A673 (cell line): ENCODE measurements around the gene CSF2RB. TPM values are rescaled to one million over a fixed set of nuclear protein-coding genes. Genes with fewer than 3 reads are reported as not detected.

ENCODE experiments used
- BruUV-seq: library from RNA; stranded (reverse); fragments of 400-500 nt; replicated peaks from 2 replicates; lab custom pipeline; 2021; lab: Mats Ljungman, UMichigan
- CTCF ChIA-PET: fragments of 300-600 bp; sonication (Branson Sonifier 250); formaldehyde crosslinking; loops from one replicate; lab custom pipeline; 2022; ENCODE audit warnings: antibody characterized with exemption; lab: Charles Lee
- POLR2A ChIA-PET: fragments of 300-600 bp; sonication (Branson Sonifier 250); formaldehyde crosslinking; loops from one replicate; lab custom pipeline; 2022; ENCODE audit warnings: antibody characterized with exemption; ENCODE audit not compliant: low non-redundant PET; lab: Charles Lee
- DNase-seq: peaks from one replicate; pipeline ENCODE4 v3.0.0-alpha.2; 2015; ENCODE audit warnings: low spot score
- H3K27ac ChIP-seq: fragments of 200-600 bp; sonication (generic); 2 replicates; pipeline ENCODE4 v1.5.1; 2016; ENCODE audit warnings: mixed run types, low read depth, mild to moderate bottlenecking, mixed read lengths, antibody characterized with exemption, low read length; ENCODE audit not compliant: poor library complexity, severe bottlenecking
- H3K27me3 ChIP-seq: fragments of 200-600 bp; sonication (generic); replicated peaks from 2 replicates; pipeline ENCODE4 v1.6.1; 2017; ENCODE audit warnings: mixed run types, low read depth, mild to moderate bottlenecking, mixed read lengths, antibody characterized with exemption, low read length; ENCODE audit not compliant: insufficient read depth, poor library complexity
- H3K36me3 ChIP-seq: fragments of 200-600 bp; sonication (generic); 2 replicates; pipeline ENCODE4 v1.6.1; 2016; ENCODE audit warnings: mixed run types, mild to moderate bottlenecking, mixed read lengths, antibody characterized with exemption, low read length; ENCODE audit not compliant: insufficient read depth, poor library complexity, severe bottlenecking
- H3K4me1 ChIP-seq: fragments of 200-600 bp; sonication (generic); 2 replicates; pipeline ENCODE4 v1.6.1; 2017; ENCODE audit warnings: mixed run types, mild to moderate bottlenecking, mixed read lengths, antibody characterized with exemption, low read length; ENCODE audit not compliant: insufficient read depth, poor library complexity, severe bottlenecking
- H3K4me3 ChIP-seq: fragments of 200-600 bp; sonication (generic); 2 replicates; pipeline ENCODE4 v1.5.1; 2016; ENCODE audit warnings: low read depth, mixed run types, mild to moderate bottlenecking, mixed read lengths, low read length; ENCODE audit not compliant: poor library complexity, severe bottlenecking
- H3K9me3 ChIP-seq: fragments of 200-600 bp; sonication (generic); 2 replicates; pipeline ENCODE4 v1.6.1; 2016; ENCODE audit warnings: mixed run types, low read depth, mild to moderate bottlenecking, mixed read lengths, antibody characterized with exemption, low read length; ENCODE audit not compliant: poor library complexity, severe bottlenecking
- CTCF ChIP-seq: fragments of 300-800, 200-600 bp; sonication (generic); conservative IDR thresholded peaks from 2 replicates; pipeline ENCODE4 v1.5.1; 2017; ENCODE audit warnings: low read depth, mild to moderate bottlenecking, antibody characterized with exemption, low read length, moderate library complexity, mixed read lengths
- EZH2 ChIP-seq: fragments of 200-600 bp; sonication (generic); IDR thresholded peaks from 2 replicates; pipeline ENCODE4 v1.6.1; 2017; ENCODE audit warnings: borderline replicate concordance, low read depth, mild to moderate bottlenecking, mixed read lengths, antibody characterized with exemption, low read length; ENCODE audit not compliant: poor library complexity, severe bottlenecking
- intact Hi-C: fragments of 100-400 bp; cut with micrococcal nuclease; formaldehyde crosslinking; loops from one replicate; pipeline ENCODE4 v1.10.0; 2022; ENCODE audit not compliant: unreplicated experiment
- total RNA-seq: library from RNA; stranded (reverse); gene quantifications from 2 replicates; pipeline ENCODE4 v1.2.3, GENCODE V29; 2021

CSF2RB gene
- total RNA-seq, 1 experiment from 2014 or later, result not detected

DNA sequence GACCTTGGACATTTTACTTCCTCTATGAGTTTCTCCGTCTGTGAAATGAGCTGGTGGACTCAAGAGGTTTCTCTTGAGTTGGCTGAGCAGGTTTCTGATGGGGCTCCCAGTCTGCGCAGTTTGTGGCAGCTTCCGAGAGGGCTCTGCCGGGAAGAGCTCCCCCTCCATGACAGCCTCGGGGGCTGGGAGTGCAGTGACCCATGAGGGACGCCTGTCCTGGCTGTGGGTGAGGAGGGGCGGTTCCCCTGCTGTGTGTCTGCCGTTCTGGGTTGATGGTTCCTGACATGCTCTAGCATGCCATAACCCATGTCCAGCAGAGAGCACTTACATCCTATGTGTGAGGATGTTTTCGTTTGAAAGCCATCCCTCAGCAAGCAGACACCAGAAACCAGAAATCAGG, 14.8 kb downstream of the CSF2RB start:
- H3K27ac ChIP-seq, result no peak overlapping the region
- CTCF ChIA-PET, result no interaction called here
- H3K36me3 ChIP-seq, result no peaks in the 10 kb centered on the region
- peaks cover 37% of the 10 kb centered on the region for H3K27me3 ChIP-seq
- no peaks in the 10 kb centered on the region for H3K9me3 ChIP-seq
- POLR2A ChIA-PET, result no interaction called here
- DNase-seq, result no peak
- no peak overlapping the region for H3K4me3 ChIP-seq
- BruUV-seq, result no TSS peak
- TF ChIP-seq EZH2 (no peak), CTCF (no peak)
- H3K4me1 ChIP-seq, result no peaks in the 10 kb centered on the region
- intact Hi-C loops, result no loop called here

DNA sequence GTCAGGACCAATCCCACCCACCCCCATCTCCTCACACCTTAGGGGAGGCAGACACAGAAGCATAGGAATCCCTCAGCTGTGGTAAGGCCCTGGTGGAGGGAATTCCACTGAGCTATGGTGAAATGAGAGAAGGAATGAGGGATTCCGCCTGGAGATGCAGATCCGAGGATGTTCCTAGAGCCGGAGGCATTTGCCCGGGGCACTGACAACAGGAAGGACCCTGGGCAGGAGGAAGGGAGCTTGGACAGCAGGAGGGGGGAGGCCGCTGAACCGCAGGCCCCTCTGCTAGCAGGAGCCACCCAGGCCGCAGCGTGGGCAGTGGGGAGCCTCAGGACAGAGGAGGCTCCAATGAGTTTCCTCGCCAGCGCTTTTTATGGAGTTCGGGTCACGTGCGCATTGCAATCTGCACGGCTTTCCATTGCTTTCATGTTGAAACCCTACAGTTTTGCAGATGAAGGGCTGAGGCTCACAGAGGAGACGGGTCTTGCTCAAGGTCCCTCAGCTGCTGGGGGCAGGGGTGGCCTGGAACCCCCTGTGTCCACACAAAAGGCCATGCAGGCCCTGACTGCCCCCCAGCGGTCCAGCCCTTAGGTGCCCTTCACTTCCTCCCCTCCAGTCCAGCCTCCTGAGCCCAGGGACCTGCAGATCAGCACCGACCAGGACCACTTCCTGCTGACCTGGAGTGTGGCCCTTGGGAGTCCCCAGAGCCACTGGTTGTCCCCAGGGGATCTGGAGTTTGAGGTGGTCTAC, 15.5 kb downstream of the CSF2RB start:
- no peak overlapping the region for H3K27ac ChIP-seq
- H3K27me3 ChIP-seq, result peaks cover 37% of the 10 kb centered on the region
- ChIA-PET POLR2A (no interaction called here), CTCF (no interaction called here)
- no peaks in the 10 kb centered on the region for H3K36me3 ChIP-seq
- no TSS peak for BruUV-seq
- H3K4me1 ChIP-seq, result no peaks in the 10 kb centered on the region
- H3K9me3 ChIP-seq, result no peaks in the 10 kb centered on the region
- intact Hi-C loops, result no loop called here
- DNase-seq, result no peak
- TF ChIP-seq CTCF (no peak), EZH2 (no peak)
- no peak overlapping the region for H3K4me3 ChIP-seq

DNA sequence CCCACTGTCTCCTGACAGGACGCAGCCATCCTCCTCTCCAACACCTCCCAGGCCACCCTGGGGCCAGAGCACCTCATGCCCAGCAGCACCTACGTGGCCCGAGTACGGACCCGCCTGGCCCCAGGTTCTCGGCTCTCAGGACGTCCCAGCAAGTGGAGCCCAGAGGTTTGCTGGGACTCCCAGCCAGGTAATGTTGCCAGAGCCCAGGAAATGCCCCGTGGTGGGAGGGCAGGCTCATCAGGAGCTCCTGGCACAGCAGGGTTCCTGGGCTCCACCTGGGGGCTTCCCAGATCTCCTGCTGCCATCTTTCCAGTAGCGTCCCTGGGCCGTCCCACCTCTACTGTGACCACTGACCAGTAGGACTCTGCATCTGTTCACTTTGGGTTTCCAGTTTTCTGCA, 16.2 kb downstream of the CSF2RB start:
- Histone ChIP-seq H3K4me1 (no peaks in the 10 kb centered on the region), H3K27me3 (peaks cover 37% of the 10 kb centered on the region), H3K4me3 (no peak overlapping the region), H3K36me3 (no peaks in the 10 kb centered on the region), H3K9me3 (no peaks in the 10 kb centered on the region), H3K27ac (no peak overlapping the region)
- POLR2A ChIA-PET, result interaction anchor here (0.6 kb wide), 1 partner anchor 92 kb away, joined by 3 read pairs; no protein-coding TSS in a partner anchor
- intact Hi-C loops, result no loop called here
- CTCF ChIA-PET, result no interaction called here
- no TSS peak for BruUV-seq
- no peak for DNase-seq
- TF ChIP-seq EZH2, result no peak
- no peak for TF ChIP-seq CTCF
